ENCODE measurements around the gene MYLK. TPM values are rescaled to one million over a fixed set of nuclear protein-coding genes. Genes with fewer than 3 reads are reported as not detected.
"Not testable (repeated sequence)": the region's sequence is repeated elsewhere in the genome, so short reads cannot be mapped to it uniquely, and the experiment has no call there.

Gene MYLK
- total RNA-seq, 2 experiments from 2014 or later = 0.11 TPM; not detected in 1

GRCh38 chr3:123890991-123891390, 6.9 kb upstream of the MYLK start:
- DNase-seq; H3K4me1 Mint-ChIP-seq; ATAC-seq (ENCODE audit: low read depth); H3K36me3 Mint-ChIP-seq; H3K4me3 Mint-ChIP-seq; H3K27ac Mint-ChIP-seq; POLR2A ChIA-PET: not testable (repeated sequence)
- Mint-ChIP-seq H3K9me3 (peaks cover 11% of the 10 kb centered on the region), H3K27me3 (peaks cover 37% of the 10 kb centered on the region)

GRCh38 chr3:123890162-123890561, 6.0 kb upstream of the MYLK start:
- H3K36me3 Mint-ChIP-seq; POLR2A ChIA-PET; ATAC-seq (ENCODE audit: low read depth); H3K27ac Mint-ChIP-seq; H3K4me3 Mint-ChIP-seq; H3K4me1 Mint-ChIP-seq; DNase-seq: not testable (repeated sequence)
- peaks cover 11% of the 10 kb centered on the region for H3K9me3 Mint-ChIP-seq
- peaks cover 44% of the 10 kb centered on the region for H3K27me3 Mint-ChIP-seq

DNA sequence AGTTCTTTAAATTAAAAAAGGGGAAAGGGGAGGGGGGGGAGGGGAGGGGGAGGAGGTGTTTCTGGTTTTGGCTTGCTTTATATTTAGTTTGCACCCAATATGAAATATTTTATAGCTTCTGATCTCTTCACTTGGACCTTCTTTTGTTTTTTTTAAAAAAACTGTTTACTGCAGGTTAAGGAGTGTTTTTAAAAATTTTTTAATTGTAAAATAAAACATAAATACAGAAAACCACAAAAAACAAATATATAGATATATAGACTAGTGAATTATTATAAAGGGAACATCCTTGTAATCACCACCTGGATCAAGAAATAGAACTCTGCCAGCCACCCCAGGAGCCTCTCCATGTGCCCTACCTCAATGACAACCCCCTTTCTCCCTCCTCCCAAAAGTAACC, 861 bp upstream of the MYLK start:
- Mint-ChIP-seq H3K27me3 (peaks cover 70% of the 10 kb centered on the region), H3K36me3 (peaks cover 2% of the 10 kb centered on the region), H3K4me1 (peaks cover 5% of the 10 kb centered on the region), H3K9me3 (peaks cover 1% of the 10 kb centered on the region), H3K4me3 (no peak overlapping the region), H3K27ac (no peak overlapping the region)
- POLR2A ChIA-PET = no interaction called here
- no peak for ATAC-seq (ENCODE audit: low read depth)
- DNase-seq = no peak

- H3K9me3 Mint-ChIP-seq = peaks cover under 1% of the 10 kb centered on the region
- H3K4me1 Mint-ChIP-seq = peaks cover 5% of the 10 kb centered on the region
- peaks cover 62% of the 10 kb centered on the region for H3K27me3 Mint-ChIP-seq
- H3K27ac Mint-ChIP-seq = no peak overlapping the region
- DNase-seq = no peak
- ATAC-seq (ENCODE audit: low read depth) = no peak
- POLR2A ChIA-PET = interaction anchor here (1.0 kb wide), 1 partner anchor 77 kb away, joined by 3 read pairs; the partner anchor contains the start of gene CCDC14
- H3K4me3 Mint-ChIP-seq = peak overlapping the region; percentile 67
- peaks cover under 1% of the 10 kb centered on the region for H3K36me3 Mint-ChIP-seq
Measured at GRCh38 chr3:123883701-123884202, 380 bp downstream of the MYLK start.

- Mint-ChIP-seq H3K9me3 (no peaks in the 10 kb centered on the region), H3K4me3 (peak overlapping the region; percentile 67), H3K27ac (no peak overlapping the region)
Measured at GRCh38 chr3:123883111-123883510, 1.0 kb downstream of the MYLK start.

GRCh38 chr3:123881771-123882170, 2.4 kb downstream of the MYLK start:
- Mint-ChIP-seq H3K27me3 (peaks cover 49% of the 10 kb centered on the region), H3K4me1 (peaks cover 5% of the 10 kb centered on the region), H3K36me3 (no peaks in the 10 kb centered on the region), H3K27ac (no peak overlapping the region), H3K4me3 (no peak overlapping the region), H3K9me3 (no peaks in the 10 kb centered on the region)
- no peak for ATAC-seq (ENCODE audit: low read depth)
- DNase-seq = no peak
- POLR2A ChIA-PET = no interaction called here

More at GRCh38 chr3:123883111-123883510, 1.0 kb downstream of the MYLK start:
- peaks cover 5% of the 10 kb centered on the region for H3K4me1 Mint-ChIP-seq
- peaks cover 58% of the 10 kb centered on the region for H3K27me3 Mint-ChIP-seq
- no peak for ATAC-seq (ENCODE audit: low read depth)
- no peak for DNase-seq
- POLR2A ChIA-PET = no interaction called here
- no peaks in the 10 kb centered on the region for H3K36me3 Mint-ChIP-seq

GRCh38 chr3:123880998-123881561, 3.1 kb downstream of the MYLK start:
- Mint-ChIP-seq H3K9me3 (no peaks in the 10 kb centered on the region), H3K36me3 (no peaks in the 10 kb centered on the region), H3K4me3 (no peak overlapping the region), H3K4me1 (peaks cover 5% of the 10 kb centered on the region), H3K27me3 (peaks cover 43% of the 10 kb centered on the region), H3K27ac (no peak overlapping the region)
- POLR2A ChIA-PET = no interaction called here
- ATAC-seq (ENCODE audit: low read depth) (no peak), DNase-seq (no peak)

- POLR2A ChIA-PET = no interaction called here
- Mint-ChIP-seq H3K4me3 (no peak overlapping the region), H3K4me1 (peaks cover 3% of the 10 kb centered on the region), H3K9me3 (no peaks in the 10 kb centered on the region), H3K36me3 (no peaks in the 10 kb centered on the region), H3K27me3 (peaks cover 43% of the 10 kb centered on the region), H3K27ac (no peak overlapping the region)
- ATAC-seq (ENCODE audit: low read depth) = no peak
- DNase-seq = no peak
Measured at GRCh38 chr3:123878807-123879206, 5.3 kb downstream of the MYLK start.

GRCh38 chr3:123877965-123878364, 6.2 kb downstream of the MYLK start:
- Mint-ChIP-seq H3K27ac (no peak overlapping the region), H3K9me3 (no peaks in the 10 kb centered on the region), H3K27me3 (peaks cover 39% of the 10 kb centered on the region), H3K4me1 (no peaks in the 10 kb centered on the region), H3K36me3 (no peaks in the 10 kb centered on the region), H3K4me3 (no peak overlapping the region)
- ATAC-seq (ENCODE audit: low read depth) (no peak), DNase-seq (no peak)
- POLR2A ChIA-PET = no interaction called here

GRCh38 chr3:123877466-123877865, 6.7 kb downstream of the MYLK start:
- POLR2A ChIA-PET = no interaction called here
- ATAC-seq (ENCODE audit: low read depth) (no peak), DNase-seq (no peak)
- no peaks in the 10 kb centered on the region for H3K36me3 Mint-ChIP-seq
- H3K4me1 Mint-ChIP-seq = no peaks in the 10 kb centered on the region
- peaks cover 37% of the 10 kb centered on the region for H3K27me3 Mint-ChIP-seq
- no peak overlapping the region for H3K27ac Mint-ChIP-seq
- no peaks in the 10 kb centered on the region for H3K9me3 Mint-ChIP-seq
- H3K4me3 Mint-ChIP-seq = no peak overlapping the region

DNA sequence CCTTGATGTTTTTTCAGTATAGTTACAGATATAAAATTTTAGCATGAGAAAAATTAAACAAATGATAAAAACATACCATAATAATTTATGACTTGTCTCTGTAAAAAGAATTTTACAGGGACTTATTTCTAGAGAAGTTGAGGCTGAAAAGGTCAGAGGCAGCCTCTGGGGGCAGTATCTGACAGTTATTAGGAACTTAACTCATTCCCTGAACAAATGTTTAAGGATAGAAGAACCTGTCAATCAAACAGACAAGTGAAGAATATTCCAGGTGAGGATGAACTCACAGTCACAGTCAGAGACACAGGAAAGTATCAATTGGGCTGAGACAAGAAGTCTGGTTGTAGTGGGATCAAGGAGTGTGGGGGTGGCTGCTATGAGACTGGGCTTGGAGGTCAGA, 7.3 kb downstream of the MYLK start:
- Mint-ChIP-seq H3K36me3 (no peaks in the 10 kb centered on the region), H3K4me3 (no peak overlapping the region), H3K27ac (no peak overlapping the region), H3K4me1 (no peaks in the 10 kb centered on the region), H3K27me3 (peaks cover 37% of the 10 kb centered on the region), H3K9me3 (no peaks in the 10 kb centered on the region)
- POLR2A ChIA-PET = no interaction called here
- DNase-seq = no peak
- ATAC-seq (ENCODE audit: low read depth) = no peak

DNA sequence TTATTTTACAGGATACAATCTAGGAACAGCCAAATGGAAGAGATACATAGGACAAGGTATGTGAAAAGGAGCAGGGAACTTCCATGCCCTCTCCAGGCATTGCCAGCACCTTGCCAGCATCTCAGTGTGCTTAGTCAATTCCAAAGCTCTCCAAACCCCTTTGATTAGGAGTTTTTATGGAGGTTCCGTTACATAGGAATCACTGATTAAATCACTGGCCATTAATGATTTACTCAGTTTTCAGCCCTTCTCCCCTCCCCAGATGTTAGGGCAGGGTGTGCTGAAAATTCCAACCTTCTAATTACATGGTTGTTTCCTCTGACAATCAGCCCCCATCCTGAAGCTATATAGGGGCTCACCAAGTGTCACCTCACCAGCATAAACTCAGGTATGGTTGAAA, 11.5 kb downstream of the MYLK start:
- Mint-ChIP-seq H3K27ac (no peak overlapping the region), H3K36me3 (no peaks in the 10 kb centered on the region), H3K4me1 (no peaks in the 10 kb centered on the region), H3K9me3 (peaks cover 1% of the 10 kb centered on the region), H3K4me3 (no peak overlapping the region), H3K27me3 (peaks cover 31% of the 10 kb centered on the region)
- POLR2A ChIA-PET = no interaction called here
- ATAC-seq (ENCODE audit: low read depth) (no peak), DNase-seq (no peak)

- peaks cover 1% of the 10 kb centered on the region for H3K9me3 Mint-ChIP-seq
- ATAC-seq (ENCODE audit: low read depth) (no peak), DNase-seq (no peak)
- peaks cover 29% of the 10 kb centered on the region for H3K27me3 Mint-ChIP-seq
- H3K4me3 Mint-ChIP-seq = no peak overlapping the region
- POLR2A ChIA-PET = no interaction called here
- no peaks in the 10 kb centered on the region for H3K36me3 Mint-ChIP-seq
- H3K27ac Mint-ChIP-seq = no peak overlapping the region
- H3K4me1 Mint-ChIP-seq = no peaks in the 10 kb centered on the region
Measured at GRCh38 chr3:123871946-123872345, 12.2 kb downstream of the MYLK start.

DNA sequence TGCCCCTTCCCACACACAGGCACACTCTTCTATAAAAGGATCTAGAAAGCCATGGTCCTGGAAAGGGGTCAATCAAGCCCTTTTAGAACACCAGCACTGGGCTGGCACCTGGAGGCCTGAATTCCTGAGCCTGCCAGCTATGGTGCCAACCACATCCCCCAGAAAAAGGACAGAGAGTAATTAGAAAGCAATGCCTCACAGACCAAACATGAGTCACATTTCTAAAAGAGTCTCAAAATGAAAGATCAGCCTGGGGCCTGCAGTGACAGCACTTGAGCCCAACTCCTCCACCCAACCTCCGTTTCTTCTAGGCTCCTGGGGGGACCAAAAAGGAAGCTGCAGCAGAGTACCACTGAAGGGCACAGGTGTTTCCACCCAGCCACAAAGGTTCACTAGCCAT, 14.1 kb downstream of the MYLK start:
- POLR2A ChIA-PET = no interaction called here
- H3K4me3 Mint-ChIP-seq = no peak overlapping the region
- no peak for ATAC-seq (ENCODE audit: low read depth)

More for the DNA sequence above, 14.1 kb downstream of the MYLK start:
- Mint-ChIP-seq H3K27ac (no peak overlapping the region), H3K9me3 (peaks cover 1% of the 10 kb centered on the region), H3K4me1 (no peaks in the 10 kb centered on the region), H3K27me3 (peaks cover 24% of the 10 kb centered on the region), H3K36me3 (no peaks in the 10 kb centered on the region)
- no peak for DNase-seq

Measured in activated naive CD8-positive, alpha-beta T cell treated with anti-CD3 and anti-CD28 coated beads, Interleukin-2, amount 10 ng/mL, durations not matched to agents 7 days and 5 days (primary cell).